HG03432 (cell line): ENCODE data around the gene BIRC5.
A peak's percentile ranks its signal among the peaks of the same experiment; 100 is the strongest.
"Not testable (repeated sequence)": the region's sequence is repeated elsewhere in the genome, so short reads cannot be mapped to it uniquely, and the experiment has no call there.

Experiments
- ATAC-seq: cut with Tn5 transposase; IDR thresholded peaks from one replicate; pipeline ENCODE4 v1.9.1; 2021; ENCODE audit warnings: mild to moderate bottlenecking, moderate library complexity; ENCODE audit not compliant: unreplicated experiment

Gene BIRC5

GRCh38 chr17:78214016-78214705 is at the start of gene BIRC5:
TSS of gene BIRC5 (plus strand) at chr17:78214253. CDS start at chr17:78214317, 64 bp downstream.
- peak; percentile 92 for ATAC-seq

GRCh38 chr17:78164748-78165607 is 49.1 kb upstream of the BIRC5 start:
- no peak for ATAC-seq

GRCh38 chr17:78166416-78166815 is 47.6 kb upstream of the BIRC5 start:
- no peak for ATAC-seq

GRCh38 chr17:78168242-78168902 is 45.7 kb upstream of the BIRC5 start, which contains the start of gene SYNGR2:
TSS of gene SYNGR2 (plus strand) at chr17:78168581. CDS start at chr17:78168617, 36 bp downstream.
- peak; percentile 55 for ATAC-seq

- peak; percentile 27 for ATAC-seq
Measured at GRCh38 chr17:78168903-78169793, 44.9 kb upstream of the BIRC5 start.

GRCh38 chr17:78170692-78171590 is 43.1 kb upstream of the BIRC5 start:
- no peak for ATAC-seq

GRCh38 chr17:78171591-78172248 is 42.3 kb upstream of the BIRC5 start:
- not testable (repeated sequence) for ATAC-seq

GRCh38 chr17:78172249-78173051 is 41.6 kb upstream of the BIRC5 start:
- ATAC-seq = no peak

- peak; percentile 31 for ATAC-seq
Measured at GRCh38 chr17:78173097-78173715, 40.8 kb upstream of the BIRC5 start.

- no peak for ATAC-seq
Measured at GRCh38 chr17:78174346-78174869, 39.6 kb upstream of the BIRC5 start.

- no peak for ATAC-seq
Measured at GRCh38 chr17:78174870-78175642, 39.0 kb upstream of the BIRC5 start.

GRCh38 chr17:78175643-78175981 is 38.4 kb upstream of the BIRC5 start:
- no peak for ATAC-seq

- ATAC-seq = no peak
Measured at GRCh38 chr17:78176548-78177025, 37.5 kb upstream of the BIRC5 start.

GRCh38 chr17:78179372-78179771 is 34.7 kb upstream of the BIRC5 start:
- ATAC-seq = no peak

- no peak for ATAC-seq
Measured at GRCh38 chr17:78180083-78180482, 34.0 kb upstream of the BIRC5 start.

- ATAC-seq = no peak
Measured at GRCh38 chr17:78180508-78180907, 33.5 kb upstream of the BIRC5 start.

- no peak for ATAC-seq
Measured at GRCh38 chr17:78182504-78182903, 31.5 kb upstream of the BIRC5 start.
